ENCODE results near the gene KRTAP5-4. TPM values are rescaled to one million over a fixed set of nuclear protein-coding genes. Genes with fewer than 3 reads are reported as not detected.
"Not testable (repeated sequence)": the region's sequence is repeated elsewhere in the genome, so short reads cannot be mapped to it uniquely, and the experiment has no call there.

The KRTAP5-4 gene
- total RNA-seq, result not detected
- long read RNA-seq, donor 1, result 0 reads
- long read RNA-seq, donor 2, result 0 reads

- Histone ChIP-seq H3K9me3 (no peaks in the 10 kb centered on the region), H3K4me3 (no peak within 1 kb of the TSS), H3K36me3 (ENCODE audit: low read depth) (no peaks in the 10 kb centered on the region), H3K4me1 (ENCODE audit: low read depth) (no peaks in the 10 kb centered on the region)
- ATAC-seq (peak; percentile 94), DNase-seq (no peak)
- no peak for TF ChIP-seq CTCF (IDR thresholded peaks at IDR 0.05)
- intact Hi-C loops (cut with DNase I, micrococcal nuclease), result no loop called here
Measured at GRCh38 chr11:1622086-1622485, at the start of gene KRTAP5-4. Gene KRTAP5-4 (minus strand): TSS chr11:1622138. CDS start chr11:1622093, 45 bp downstream.

GRCh38 chr11:1671658-1672057, 49.7 kb upstream of the KRTAP5-4 start:
- no peak for DNase-seq
- Histone ChIP-seq H3K9me3 (no peaks in the 10 kb centered on the region), H3K36me3 (ENCODE audit: low read depth) (no peaks in the 10 kb centered on the region), H3K4me1 (ENCODE audit: low read depth) (no peaks in the 10 kb centered on the region), H3K4me3 (no peak overlapping the region)
- TF ChIP-seq CTCF (IDR thresholded peaks at IDR 0.05), result no peak
- no peak for ATAC-seq
- intact Hi-C loops (cut with DNase I, micrococcal nuclease), result no loop called here

GRCh38 chr11:1670905-1671371, 49.0 kb upstream of the KRTAP5-4 start:
- H3K4me3 ChIP-seq, result no peak overlapping the region
- DNase-seq, result peak in 1 of 3 donors; percentile 7
- H3K36me3 ChIP-seq (ENCODE audit: low read depth), result no peaks in the 10 kb centered on the region
- intact Hi-C loops (cut with DNase I, micrococcal nuclease), result no loop called here
- H3K4me1 ChIP-seq (ENCODE audit: low read depth), result no peaks in the 10 kb centered on the region
- H3K9me3 ChIP-seq, result no peaks in the 10 kb centered on the region
- no peak for TF ChIP-seq CTCF (IDR thresholded peaks at IDR 0.05)
- no peak for ATAC-seq

GRCh38 chr11:1670457-1670856, 48.5 kb upstream of the KRTAP5-4 start:
- H3K4me3 ChIP-seq; intact Hi-C loops (cut with DNase I, micrococcal nuclease); H3K4me1 ChIP-seq (ENCODE audit: low read depth); ATAC-seq; H3K9me3 ChIP-seq; H3K36me3 ChIP-seq (ENCODE audit: low read depth); DNase-seq: not testable (repeated sequence)

GRCh38 chr11:1669546-1670218, 47.7 kb upstream of the KRTAP5-4 start:
- ATAC-seq (no peak), DNase-seq (peak in 1 of 3 donors; percentile 22)
- Histone ChIP-seq H3K4me3 (no peak overlapping the region), H3K36me3 (ENCODE audit: low read depth) (no peaks in the 10 kb centered on the region), H3K4me1 (ENCODE audit: low read depth) (no peaks in the 10 kb centered on the region), H3K9me3 (no peaks in the 10 kb centered on the region)
- intact Hi-C loops (cut with DNase I, micrococcal nuclease), result no loop called here
- no peak for TF ChIP-seq CTCF (IDR thresholded peaks at IDR 0.05)

GRCh38 chr11:1668911-1669473, 47.1 kb upstream of the KRTAP5-4 start:
- H3K36me3 ChIP-seq (ENCODE audit: low read depth), result no peaks in the 10 kb centered on the region
- intact Hi-C loops (cut with DNase I, micrococcal nuclease), result no loop called here
- ATAC-seq (no peak), DNase-seq (peak in 1 of 3 donors; percentile 37)
- no peak for TF ChIP-seq CTCF (IDR thresholded peaks at IDR 0.05)
- H3K4me3 ChIP-seq, result no peak overlapping the region
- no peaks in the 10 kb centered on the region for H3K9me3 ChIP-seq
- H3K4me1 ChIP-seq (ENCODE audit: low read depth), result no peaks in the 10 kb centered on the region
